Thyroid gland (tissue), 4 donors: ENCODE measurements around the gene SLC44A1. TPM values are rescaled to one million over a fixed set of nuclear protein-coding genes. Genes with fewer than 3 reads are reported as not detected.

ENCODE experiments used
- DNase-seq, 2 donors: peaks; one replicate each; pipeline ENCODE4 v3.0.0-alpha.2; 2019
- H3K27ac ChIP-seq, 3 donors: fragments of 200-600 bp; sonication (generic); 1 replicate in 2 of 3; 2 replicates in 1 of 3; pipeline ENCODE4 v1.5.1; 2016 to 2019; ENCODE audit warnings: mild to moderate bottlenecking in 1 of 3, moderate library complexity in 1 of 3
- H3K27me3 ChIP-seq: fragments of 200-600 bp; sonication (generic); one replicate; pipeline ENCODE4 v1.5.1; 2019
- H3K36me3 ChIP-seq, 2 donors: fragments of 200-600 bp; sonication (generic); one replicate each; pipeline ENCODE4 v1.5.1; 2016 to 2019
- H3K4me1 ChIP-seq, 2 donors: fragments of 200-600 bp; sonication (generic); one replicate each; pipeline ENCODE4 v1.5.1; 2017 to 2019
- H3K4me3 ChIP-seq, 3 donors: fragments of 200-600 bp; sonication (generic); replicated peaks in 1 of 3; 1 replicate in 2 of 3; 2 replicates in 1 of 3; pipeline ENCODE4 v1.5.1; 2016; ENCODE audit warnings: mild to moderate bottlenecking in 1 of 3
- H3K9me3 ChIP-seq: fragments of 200-600 bp; sonication (generic); one replicate; pipeline ENCODE4 v1.5.1; 2017
- POLR2A ChIP-seq, 2 donors: fragments of 450-650 bp; IDR thresholded peaks; one replicate each; pipeline ENCODE4 v1.6.1; 2017; ENCODE audit warnings: antibody characterized with exemption in 2 of 2, mild to moderate bottlenecking in 2 of 2, moderate library complexity in 1 of 2
- WGBS, 2 donors: methylation state at CpG; one replicate each; pipeline ENCODE4 v1.1.5; 2017; 5-methylcytosine and 5-hydroxymethylcytosine counted together
- intact Hi-C: fragments of 100-400 bp; cut with DNase I; formaldehyde crosslinking; loops from one replicate; pipeline ENCODE4 v1.15.1; 2023
- total RNA-seq, 4 donors: library from RNA; depleted of rRNA; stranded (reverse); fragments of >200 nt; gene quantifications; one replicate each; pipeline ENCODE4 v1.2.3, GENCODE V29; 2016
- TF ChIP-seq, protein P1 (sequence below), 6 experiments: fragments of 200-600 bp in 3 of 6; fragments of 450-650 bp in 3 of 6; sonication (generic) in 3 of 6; IDR thresholded peaks; one replicate each; pipeline ENCODE4 v1.5.1; 2016 to 2019; ENCODE audit warnings: antibody characterized with exemption in 6 of 6, mild to moderate bottlenecking in 2 of 6, inconsistent platforms in 1 of 6, moderate library complexity in 1 of 6

The SLC44A1 gene
- total RNA-seq, 4 donors from 2014 or later = 102 to 144 (median 132) TPM

DNA sequence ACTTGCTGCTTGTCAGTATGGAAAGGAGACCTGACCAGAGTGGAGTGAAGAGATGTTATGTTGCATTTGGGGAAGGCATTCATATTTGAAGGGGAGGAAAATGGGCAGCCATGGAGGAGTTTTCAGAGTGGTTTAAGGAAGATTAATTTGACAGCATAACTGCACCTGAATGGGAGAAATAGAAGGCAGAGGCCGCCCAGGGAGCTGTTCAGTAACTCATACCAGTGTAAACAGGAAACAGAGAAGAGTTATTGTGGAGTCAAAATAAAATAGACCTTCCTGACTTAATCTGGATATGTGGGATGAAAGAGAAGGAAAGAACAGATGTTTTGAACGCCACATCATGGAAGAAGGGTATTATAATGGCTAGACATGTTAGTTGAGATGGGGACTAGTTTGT is 13.4 kb downstream of the SLC44A1 start:
- TF ChIP-seq, protein P1, sequence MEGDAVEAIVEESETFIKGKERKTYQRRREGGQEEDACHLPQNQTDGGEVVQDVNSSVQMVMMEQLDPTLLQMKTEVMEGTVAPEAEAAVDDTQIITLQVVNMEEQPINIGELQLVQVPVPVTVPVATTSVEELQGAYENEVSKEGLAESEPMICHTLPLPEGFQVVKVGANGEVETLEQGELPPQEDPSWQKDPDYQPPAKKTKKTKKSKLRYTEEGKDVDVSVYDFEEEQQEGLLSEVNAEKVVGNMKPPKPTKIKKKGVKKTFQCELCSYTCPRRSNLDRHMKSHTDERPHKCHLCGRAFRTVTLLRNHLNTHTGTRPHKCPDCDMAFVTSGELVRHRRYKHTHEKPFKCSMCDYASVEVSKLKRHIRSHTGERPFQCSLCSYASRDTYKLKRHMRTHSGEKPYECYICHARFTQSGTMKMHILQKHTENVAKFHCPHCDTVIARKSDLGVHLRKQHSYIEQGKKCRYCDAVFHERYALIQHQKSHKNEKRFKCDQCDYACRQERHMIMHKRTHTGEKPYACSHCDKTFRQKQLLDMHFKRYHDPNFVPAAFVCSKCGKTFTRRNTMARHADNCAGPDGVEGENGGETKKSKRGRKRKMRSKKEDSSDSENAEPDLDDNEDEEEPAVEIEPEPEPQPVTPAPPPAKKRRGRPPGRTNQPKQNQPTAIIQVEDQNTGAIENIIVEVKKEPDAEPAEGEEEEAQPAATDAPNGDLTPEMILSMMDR (IDR thresholded peaks at IDR 0.05) = no peak
- no peak for TF ChIP-seq POLR2A (IDR thresholded peaks at IDR 0.05)
- no peaks in the 10 kb centered on the region for H3K36me3 ChIP-seq
- DNase-seq = peak in 1 of 2 donors; percentile 18
- H3K4me3 ChIP-seq = no peak overlapping the region
- intact Hi-C loops = no loop called here
- H3K4me1 ChIP-seq = peaks cover 64 to 87% of the 10 kb centered on the region in 2 donors
- no peaks in the 10 kb centered on the region for H3K9me3 ChIP-seq
- H3K27me3 ChIP-seq = no peaks in the 10 kb centered on the region
- WGBS, 2 donors = 69 to 87% methylated on average over 2 of the region's 2 CpGs
- peak overlapping the region; percentile 51 to 92 (median 90) for H3K27ac ChIP-seq

DNA sequence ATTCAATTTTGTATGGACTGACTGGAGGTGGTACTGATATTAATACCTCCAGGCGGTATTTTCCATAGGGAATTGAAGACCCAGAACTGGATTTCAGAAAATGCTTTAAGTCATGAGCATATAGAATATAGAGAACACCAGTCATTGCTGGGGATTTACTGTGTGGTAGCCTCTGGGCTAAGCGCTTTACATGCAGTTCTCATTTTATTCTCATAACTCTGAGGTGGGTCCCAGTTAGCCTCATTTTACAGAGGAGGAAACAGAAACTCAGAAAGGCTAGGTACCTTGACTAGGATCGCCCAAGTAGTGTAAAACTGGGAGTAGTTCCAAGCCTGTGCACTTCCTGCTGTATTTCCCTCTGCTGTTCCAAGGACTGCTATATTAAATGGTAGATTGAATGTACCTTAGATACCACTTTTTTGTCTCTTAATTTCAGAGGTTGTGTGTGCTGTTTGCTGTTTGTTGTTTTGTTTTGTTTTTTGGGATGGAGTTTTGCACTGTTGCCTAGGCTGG is 13.8 kb downstream of the SLC44A1 start:
- intact Hi-C loops = no loop called here
- no peak overlapping the region for H3K4me3 ChIP-seq
- no peaks in the 10 kb centered on the region for H3K27me3 ChIP-seq
- H3K9me3 ChIP-seq = no peaks in the 10 kb centered on the region
- H3K27ac ChIP-seq = peak overlapping the region; percentile 51 to 92 (median 90)
- no peaks in the 10 kb centered on the region for H3K36me3 ChIP-seq
- WGBS, 2 donors = 66 to 81% methylated on average over 3 of the region's 3 CpGs
- TF ChIP-seq POLR2A (IDR thresholded peaks at IDR 0.05) = no peak
- TF ChIP-seq, protein P1 (IDR thresholded peaks at IDR 0.05) = no peak
- DNase-seq = no peak
- H3K4me1 ChIP-seq = peaks cover 69 to 90% of the 10 kb centered on the region in 2 donors

DNA sequence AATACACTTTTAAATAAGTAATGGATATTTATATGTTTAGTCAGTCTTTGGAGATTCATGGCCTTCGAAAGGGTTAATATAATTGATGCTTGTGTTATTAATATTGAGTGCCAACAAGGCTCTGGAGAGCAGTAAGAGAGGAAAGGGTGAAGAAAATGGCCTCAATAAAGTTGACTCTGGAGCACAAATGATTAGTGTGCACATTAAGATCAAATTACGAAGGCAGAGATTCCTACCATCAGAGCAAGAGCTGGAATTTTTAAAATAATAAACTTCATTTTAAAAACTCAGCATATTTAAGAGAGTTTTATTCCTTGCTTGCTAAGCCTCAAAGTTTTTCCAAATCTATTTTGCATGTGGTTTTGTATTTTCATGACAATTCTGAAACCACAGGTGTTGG is 14.8 kb downstream of the SLC44A1 start:
- Histone ChIP-seq H3K27ac (peak overlapping the region; percentile 51 to 92 (median 90)), H3K9me3 (no peaks in the 10 kb centered on the region), H3K36me3 (no peaks in the 10 kb centered on the region), H3K4me3 (no peak overlapping the region), H3K27me3 (no peaks in the 10 kb centered on the region), H3K4me1 (peaks cover 66 to 82% of the 10 kb centered on the region in 2 donors)
- DNase-seq = no peak
- WGBS, 2 donors = 47 to 58% methylated on average over 2 of the region's 2 CpGs
- intact Hi-C loops = no loop called here
- no peak for TF ChIP-seq POLR2A (IDR thresholded peaks at IDR 0.05)
- TF ChIP-seq, protein P1 (IDR thresholded peaks at IDR 0.05) = no peak

DNA sequence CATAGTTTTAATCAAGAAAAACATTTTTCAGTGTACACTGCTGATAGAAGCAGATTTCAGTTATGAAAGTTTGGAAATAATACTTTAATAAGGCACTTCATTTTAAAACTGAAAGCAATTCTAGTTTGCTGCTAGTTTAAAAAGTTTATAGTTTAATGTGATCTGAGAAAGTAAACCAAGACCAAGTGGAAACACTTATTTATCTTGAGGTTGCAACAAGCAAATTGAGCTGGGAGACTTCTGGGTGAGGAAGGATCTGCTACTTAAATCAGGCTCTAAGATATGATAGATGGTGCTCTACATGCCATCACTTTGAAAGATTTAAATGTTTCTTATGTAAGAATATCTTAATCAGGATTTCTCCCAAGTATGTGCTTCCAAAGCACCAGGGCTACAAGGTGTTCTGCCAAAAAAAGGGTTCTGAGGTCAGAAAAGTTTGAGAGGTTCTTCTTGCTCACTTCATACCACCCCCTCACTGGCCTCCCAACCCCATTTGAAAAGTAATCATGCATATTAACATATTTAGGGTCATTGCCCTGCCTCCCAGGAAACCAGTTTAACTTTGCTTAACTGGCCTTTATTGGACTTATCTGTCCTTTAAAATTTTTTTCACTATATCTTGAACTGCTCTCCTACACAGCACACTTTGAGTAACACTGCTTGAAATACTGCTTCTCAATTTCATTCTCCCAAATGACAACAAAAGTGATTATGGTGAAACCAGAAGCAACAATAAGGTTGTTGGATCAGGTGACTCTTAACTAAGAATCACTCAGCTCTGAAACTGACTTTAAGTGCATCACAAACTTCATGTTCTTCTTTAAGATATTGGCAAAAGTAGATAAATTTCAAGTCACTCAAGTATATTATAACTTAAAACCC is 15.5 kb downstream of the SLC44A1 start:
- DNase-seq = peak; percentile 69 to 76
- Histone ChIP-seq H3K27ac (peak overlapping the region; percentile 51 to 92 (median 90)), H3K4me3 (no peak overlapping the region), H3K4me1 (peaks cover 64 to 80% of the 10 kb centered on the region in 2 donors), H3K36me3 (no peaks in the 10 kb centered on the region), H3K9me3 (no peaks in the 10 kb centered on the region), H3K27me3 (no peaks in the 10 kb centered on the region)
- peak in 1 of 2 donors; percentile 26 for TF ChIP-seq POLR2A (IDR thresholded peaks at IDR 0.05)
- TF ChIP-seq, protein P1 (IDR thresholded peaks at IDR 0.05) = no peak
- intact Hi-C loops = no loop called here

DNA sequence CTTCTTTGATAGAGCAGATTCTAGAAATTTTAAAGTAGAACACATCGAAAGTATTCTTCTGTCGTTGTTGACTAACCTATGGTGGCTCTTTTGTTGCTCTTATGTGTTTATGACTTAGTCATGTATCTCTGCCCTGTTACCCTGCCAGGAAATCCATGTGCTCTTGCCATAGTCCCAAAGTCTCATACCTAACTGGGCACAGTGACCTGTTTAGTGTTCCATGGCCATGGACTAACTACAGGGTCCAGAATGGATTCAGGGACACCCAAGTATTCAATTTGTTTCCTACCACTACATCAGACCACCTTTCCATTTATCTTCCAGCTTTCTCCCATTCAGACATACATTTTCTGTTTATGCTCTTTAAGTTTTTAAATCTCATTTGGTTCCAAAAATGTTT is 18.0 kb downstream of the SLC44A1 start:
- Histone ChIP-seq H3K27ac (peak overlapping the region; percentile 51 to 92 (median 90)), H3K4me3 (no peak overlapping the region), H3K36me3 (no peaks in the 10 kb centered on the region), H3K27me3 (no peaks in the 10 kb centered on the region), H3K4me1 (peaks cover 56 to 61% of the 10 kb centered on the region in 2 donors), H3K9me3 (no peaks in the 10 kb centered on the region)
- peak in 1 of 2 donors; percentile 28 for DNase-seq
- WGBS, 2 donors = 92 to 94% methylated on average over 2 of the region's 2 CpGs
- intact Hi-C loops = no loop called here
- TF ChIP-seq, protein P1 (IDR thresholded peaks at IDR 0.05) = no peak
- TF ChIP-seq POLR2A (IDR thresholded peaks at IDR 0.05) = no peak
